HTR-8/SVneo (cell line): Measurements from ENCODE around the gene VEZT.

Experiments used
- DNase-seq: peaks from one replicate; pipeline ENCODE4 v3.0.0; 2011; ENCODE audit warnings: low spot score, mixed read lengths; ENCODE audit not compliant: insufficient read length
- FAIRE-seq: peaks from 2 replicates; lab custom pipeline; 2011; peaks lifted over from hg19 to GRCh38; lab: Jason Lieb, UNC

Gene VEZT

GRCh38 chr12:95343461-95344230 is 126.0 kb downstream of the VEZT start:
- DNase-seq, result no peak
- FAIRE-seq, result no peak

GRCh38 chr12:95349291-95349690 is 131.7 kb downstream of the VEZT start:
- FAIRE-seq (no peak), DNase-seq (no peak)

GRCh38 chr12:95351748-95352147 is 134.1 kb downstream of the VEZT start:
- FAIRE-seq (no peak), DNase-seq (no peak)
